GM21786 (cell line): ENCODE results near the gene BRAT1.
"Not testable (repeated sequence)": the region's sequence is repeated elsewhere in the genome, so short reads cannot be mapped to it uniquely, and the experiment has no call there.

Source experiments
- ATAC-seq: cut with Tn5 transposase; IDR thresholded peaks from one replicate; pipeline ENCODE4 v1.9.1; 2021; ENCODE audit not compliant: unreplicated experiment

BRAT1 gene

DNA sequence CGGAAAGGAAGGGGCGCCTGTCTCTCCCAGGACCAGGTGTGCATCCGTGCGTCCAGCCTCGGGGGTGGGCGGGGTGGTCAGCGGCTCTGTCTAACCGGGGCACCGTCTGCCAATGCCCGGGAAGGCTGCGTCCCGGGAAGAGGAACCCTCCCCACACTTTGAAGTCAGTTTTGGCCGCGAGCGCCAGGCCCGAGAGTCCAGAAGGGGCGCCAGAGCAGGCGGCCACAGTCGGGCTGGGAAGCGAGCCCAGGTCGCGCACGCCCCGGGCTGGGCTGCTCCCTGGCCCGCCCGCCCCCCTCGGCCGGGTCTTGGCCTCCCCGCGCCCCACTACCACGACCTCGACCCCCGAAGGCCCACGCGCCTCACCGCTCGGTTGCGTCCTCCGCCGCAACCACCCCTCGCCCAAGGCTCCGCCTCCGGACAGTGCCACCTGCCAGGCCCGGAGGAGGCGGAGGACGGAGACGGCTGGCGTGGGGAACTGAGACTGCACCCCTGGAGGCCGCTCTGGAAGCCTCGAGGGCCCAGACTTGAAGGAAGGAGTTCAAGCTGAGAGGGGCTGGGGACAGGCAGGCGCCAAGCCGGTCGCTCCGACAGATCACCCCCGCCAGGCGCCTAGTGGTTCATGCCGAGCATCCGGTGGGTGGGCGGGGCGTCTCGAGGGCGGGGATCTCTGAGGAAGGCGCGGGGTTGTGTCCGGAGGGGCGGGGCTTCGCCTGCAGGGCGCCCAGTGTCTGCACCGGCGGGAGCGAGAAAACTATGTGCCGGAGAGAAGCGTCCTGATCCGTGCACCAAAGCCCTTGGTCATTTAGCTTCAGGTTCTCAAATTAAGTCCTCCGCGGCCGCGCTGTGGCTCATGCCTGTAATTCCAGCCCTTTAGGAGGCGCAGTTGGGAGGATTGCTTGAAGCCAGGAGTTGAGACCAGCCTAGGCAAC, at the start of gene BRAT1:
Gene BRAT1 (minus strand): TSS at position 404 of the 932 bp plus-strand sequence. CDS start 1,093 bp downstream, outside the sequence.
- ATAC-seq = peak; percentile 72

GRCh38 chr7:2604608-2605174, 49.4 kb upstream of the BRAT1 start:
- ATAC-seq = no peak

DNA sequence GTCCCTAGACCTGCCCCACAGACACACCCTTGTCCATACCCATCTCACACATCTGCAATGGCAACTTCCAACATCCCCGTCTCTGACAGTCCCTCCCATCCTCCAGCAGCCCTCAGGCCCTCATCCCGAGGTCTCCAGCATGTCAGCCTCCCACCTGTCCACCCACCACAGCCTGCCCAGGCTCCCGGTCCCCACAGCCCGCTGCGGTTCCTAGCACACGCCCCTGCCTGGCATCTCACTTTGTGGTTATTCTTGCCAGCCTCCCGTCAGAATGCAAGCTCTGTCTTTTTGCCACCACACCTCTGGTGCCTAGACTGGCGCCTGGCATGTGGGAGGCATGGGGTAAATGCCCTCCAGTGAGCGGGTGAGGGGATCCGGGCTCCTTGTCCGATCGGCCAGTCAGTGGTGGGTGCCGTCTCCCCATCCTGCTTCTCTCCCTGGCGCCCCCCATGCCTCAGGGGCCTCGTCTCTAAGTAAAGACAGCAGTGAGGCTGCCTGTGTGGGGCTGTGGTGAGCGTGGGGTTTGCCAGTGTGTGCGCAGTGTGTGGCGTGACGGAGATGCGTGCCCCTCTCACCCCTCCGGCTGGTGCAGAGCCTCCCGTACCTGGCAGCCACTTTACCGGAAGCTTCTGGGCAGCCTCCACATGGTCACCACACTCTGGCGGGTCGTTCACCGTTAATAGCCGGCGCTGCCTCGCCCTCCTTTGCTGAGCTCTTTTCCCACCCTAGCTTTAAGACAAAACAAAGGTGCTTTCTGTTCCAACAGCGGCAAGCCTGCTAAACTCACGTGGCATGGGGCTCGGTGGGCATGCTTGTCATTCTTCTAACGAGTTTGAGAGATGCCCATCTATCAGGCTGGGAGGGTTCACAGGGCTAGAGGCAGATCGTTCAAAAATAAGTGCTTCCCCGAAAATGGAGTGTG, 48.0 kb upstream of the BRAT1 start:
- ATAC-seq = no peak

- no peak for ATAC-seq
Observed at GRCh38 chr7:2602406-2603043, 47.2 kb upstream of the BRAT1 start.

DNA sequence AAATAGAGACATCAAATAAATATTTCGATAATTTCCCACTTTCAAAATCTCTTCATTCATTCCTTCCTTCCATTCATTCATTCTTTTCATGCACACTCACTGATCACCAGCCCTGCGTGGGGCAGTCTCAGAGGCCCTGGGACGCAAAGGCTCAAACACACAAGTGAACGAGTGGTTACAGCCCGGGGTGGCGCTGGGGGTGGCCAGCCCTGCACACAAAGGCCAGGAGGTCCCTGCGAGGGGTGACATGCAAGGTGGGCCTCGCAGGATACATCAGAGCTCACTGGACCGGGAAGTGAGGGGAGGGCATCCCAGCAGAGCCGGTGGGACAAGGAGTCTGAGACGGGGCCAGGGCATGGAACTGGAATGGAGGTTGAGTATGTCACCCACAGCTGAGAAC, 46.6 kb upstream of the BRAT1 start:
- ATAC-seq = no peak

- no peak for ATAC-seq
Observed at GRCh38 chr7:2601065-2601464, 45.7 kb upstream of the BRAT1 start.

DNA sequence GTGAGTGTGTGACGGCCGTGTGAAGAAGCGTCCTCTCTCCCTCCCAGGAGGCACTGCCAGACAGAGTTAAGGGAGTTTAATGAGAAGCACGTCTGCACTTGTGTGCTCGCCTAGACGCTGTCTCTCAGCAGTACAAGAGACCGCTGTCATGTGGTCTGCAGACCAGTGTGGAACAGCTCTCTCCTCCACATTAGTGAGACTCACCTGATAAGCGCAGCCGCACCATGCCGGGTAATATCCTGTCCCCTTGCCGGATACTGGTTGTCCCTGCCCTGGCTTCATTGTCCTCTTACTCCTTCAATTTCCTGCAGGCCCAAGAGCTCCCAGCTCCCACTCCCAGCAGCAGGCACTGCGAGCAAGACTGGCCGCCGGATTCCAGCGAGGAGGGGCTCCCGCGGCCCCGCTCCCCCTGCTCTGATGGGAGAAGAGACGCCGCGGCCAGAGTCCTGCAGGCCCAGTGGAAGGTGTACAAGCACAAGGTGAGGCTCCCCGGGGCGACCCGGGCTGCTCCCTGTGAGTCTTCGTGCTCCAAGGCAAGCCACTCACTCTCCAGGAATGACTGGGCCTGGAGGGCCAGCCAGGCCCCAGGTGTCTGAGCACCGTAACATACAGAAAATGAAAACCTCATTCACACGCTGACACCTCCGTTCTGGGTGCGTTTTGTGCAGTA, 43.0 kb upstream of the BRAT1 start:
- no peak for ATAC-seq

GRCh38 chr7:2597273-2597640, 41.9 kb upstream of the BRAT1 start:
- ATAC-seq = no peak

GRCh38 chr7:2596464-2597272, 41.3 kb upstream of the BRAT1 start:
- ATAC-seq = no peak

- no peak for ATAC-seq
Observed at GRCh38 chr7:2595258-2595860, 40.0 kb upstream of the BRAT1 start.

DNA sequence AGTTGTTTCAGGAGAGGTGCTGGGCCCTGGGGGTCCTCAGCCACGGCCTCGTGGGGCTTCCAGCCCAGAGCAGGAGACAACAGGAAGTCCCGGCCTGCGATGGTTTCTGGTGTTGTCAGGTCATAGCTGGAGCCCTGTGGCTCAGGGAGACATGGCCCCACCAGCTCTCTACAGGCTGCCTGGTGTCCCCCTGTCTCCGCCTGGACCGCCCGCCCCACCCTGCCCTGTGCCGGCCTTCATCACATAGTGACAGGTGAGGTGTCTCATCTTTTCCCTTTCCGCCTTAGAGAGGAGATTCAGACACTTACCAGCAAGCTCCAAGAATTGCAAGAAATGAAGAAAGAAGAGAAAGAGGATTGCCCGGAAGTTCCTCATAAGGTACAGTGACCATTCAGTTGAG, 39.3 kb upstream of the BRAT1 start:
- no peak for ATAC-seq

GRCh38 chr7:2593036-2593727, 37.9 kb upstream of the BRAT1 start:
- no peak for ATAC-seq

- ATAC-seq = no peak
Observed at GRCh38 chr7:2592375-2592865, 37.1 kb upstream of the BRAT1 start.

GRCh38 chr7:2589941-2590340, 34.6 kb upstream of the BRAT1 start:
- ATAC-seq = not testable (repeated sequence)

DNA sequence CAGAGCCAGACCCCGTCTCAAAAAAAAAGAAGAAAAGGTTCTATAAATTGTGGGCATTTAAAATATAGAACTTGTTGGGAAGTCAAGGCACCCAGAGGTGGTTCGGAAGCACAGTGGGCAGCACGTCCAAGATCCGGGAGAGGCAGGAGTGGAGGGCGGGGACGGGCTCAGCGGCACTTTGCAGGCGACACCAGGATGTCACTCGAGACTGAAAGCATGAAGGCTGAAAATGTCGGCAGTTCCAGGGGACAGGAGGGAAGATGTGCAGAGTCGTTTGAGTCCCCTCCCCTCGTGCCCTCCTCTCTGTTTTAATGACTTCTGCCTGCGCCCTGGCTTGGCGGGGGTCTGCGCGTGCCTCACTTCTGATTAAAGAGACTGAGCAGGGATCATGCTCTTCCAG, 34.0 kb upstream of the BRAT1 start:
- ATAC-seq = no peak

GRCh38 chr7:2587778-2588177, 32.5 kb upstream of the BRAT1 start:
- no peak for ATAC-seq

GRCh38 chr7:2587134-2587533, 31.8 kb upstream of the BRAT1 start:
- ATAC-seq = no peak

DNA sequence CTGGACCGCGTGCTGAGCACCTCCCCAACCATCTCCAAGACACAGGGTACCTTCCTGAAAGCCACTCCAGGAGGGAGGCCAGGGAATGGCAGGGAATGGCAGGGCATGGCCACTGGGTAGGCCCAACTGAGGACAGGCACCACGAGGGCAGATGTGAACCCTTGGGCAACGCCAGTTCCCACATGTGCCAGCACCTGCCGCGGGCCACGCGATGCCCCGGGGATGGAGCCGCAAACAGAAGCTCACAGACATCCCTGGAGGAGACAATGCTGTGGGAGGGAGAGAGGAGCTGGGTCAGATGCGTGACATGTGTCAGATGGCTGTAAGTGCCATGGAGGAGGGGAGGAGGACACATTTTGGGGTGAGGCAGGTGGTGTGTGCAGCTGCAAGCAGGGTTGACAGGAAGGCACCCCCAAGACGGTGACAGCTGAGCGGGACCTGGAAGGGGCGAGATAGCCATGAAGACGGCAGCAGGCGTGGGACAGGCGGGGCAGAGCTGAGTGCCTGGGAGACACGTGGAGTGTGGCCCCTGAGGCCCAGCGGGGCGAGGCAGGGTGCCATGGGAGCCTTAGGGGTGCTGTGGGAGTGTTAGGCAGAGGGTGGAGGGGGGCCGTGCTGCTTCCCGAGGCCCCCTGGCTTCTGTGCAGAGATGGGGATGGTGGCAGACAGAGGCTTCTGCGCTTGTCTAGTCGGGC, 31.1 kb upstream of the BRAT1 start:
- no peak for ATAC-seq
